GM19463 (cell line): Measurements from ENCODE around the gene PLB1.

ENCODE experiments used
- ATAC-seq: cut with Tn5 transposase; IDR thresholded peaks from one replicate; pipeline ENCODE4 v1.9.1; 2021; ENCODE audit warnings: mild to moderate bottlenecking, moderate library complexity; ENCODE audit not compliant: unreplicated experiment

PLB1 gene

GRCh38 chr2:28607730-28608499 is 112.1 kb downstream of the PLB1 start:
- ATAC-seq: no peak

DNA sequence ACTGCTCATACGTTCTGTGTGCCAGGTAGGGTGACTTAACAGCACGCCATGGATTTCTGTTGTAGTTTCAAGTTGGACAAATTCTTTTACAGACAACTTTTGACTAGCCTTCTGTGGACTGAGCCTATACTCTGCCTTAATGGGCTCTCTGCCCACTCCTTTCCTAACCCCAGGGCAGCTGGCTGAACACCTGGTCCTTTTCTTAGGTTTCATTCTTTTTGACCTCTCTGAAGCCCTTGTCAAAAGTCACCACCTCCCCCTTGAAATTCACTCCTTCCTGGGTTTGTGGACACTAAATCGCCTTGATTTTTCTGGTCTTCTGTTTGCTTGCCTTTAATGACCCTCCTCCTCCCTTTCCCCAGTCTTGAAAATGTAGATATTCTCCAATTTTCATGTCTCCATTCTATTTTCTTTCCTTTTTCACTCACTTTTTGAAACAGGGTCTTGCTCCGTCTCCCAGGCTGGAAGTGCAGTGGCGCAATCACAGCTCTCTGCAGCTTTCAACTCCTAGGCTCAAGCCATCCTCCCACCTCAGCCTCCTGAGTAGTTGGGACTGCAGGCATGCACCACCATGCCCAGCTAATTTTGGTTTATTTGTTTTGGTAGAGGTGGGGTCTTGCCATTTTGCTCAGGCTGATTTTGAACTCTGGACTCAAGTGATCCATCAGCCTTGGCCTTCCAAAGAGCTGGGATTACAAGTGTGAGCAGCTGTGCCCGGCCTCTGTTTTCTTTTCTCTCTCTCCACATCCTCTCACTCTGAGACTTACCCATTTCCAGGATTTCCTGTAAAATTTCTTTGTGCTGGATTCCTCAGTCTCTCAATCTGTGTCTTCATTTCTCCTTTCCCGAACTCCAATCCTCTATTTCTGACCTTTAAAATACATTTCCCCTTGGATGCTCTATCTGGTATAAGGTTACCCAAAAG is 112.9 kb downstream of the PLB1 start:
- no peak for ATAC-seq

- ATAC-seq: peak; percentile 70
Measured at GRCh38 chr2:28610583-28611201, 114.8 kb downstream of the PLB1 start.

DNA sequence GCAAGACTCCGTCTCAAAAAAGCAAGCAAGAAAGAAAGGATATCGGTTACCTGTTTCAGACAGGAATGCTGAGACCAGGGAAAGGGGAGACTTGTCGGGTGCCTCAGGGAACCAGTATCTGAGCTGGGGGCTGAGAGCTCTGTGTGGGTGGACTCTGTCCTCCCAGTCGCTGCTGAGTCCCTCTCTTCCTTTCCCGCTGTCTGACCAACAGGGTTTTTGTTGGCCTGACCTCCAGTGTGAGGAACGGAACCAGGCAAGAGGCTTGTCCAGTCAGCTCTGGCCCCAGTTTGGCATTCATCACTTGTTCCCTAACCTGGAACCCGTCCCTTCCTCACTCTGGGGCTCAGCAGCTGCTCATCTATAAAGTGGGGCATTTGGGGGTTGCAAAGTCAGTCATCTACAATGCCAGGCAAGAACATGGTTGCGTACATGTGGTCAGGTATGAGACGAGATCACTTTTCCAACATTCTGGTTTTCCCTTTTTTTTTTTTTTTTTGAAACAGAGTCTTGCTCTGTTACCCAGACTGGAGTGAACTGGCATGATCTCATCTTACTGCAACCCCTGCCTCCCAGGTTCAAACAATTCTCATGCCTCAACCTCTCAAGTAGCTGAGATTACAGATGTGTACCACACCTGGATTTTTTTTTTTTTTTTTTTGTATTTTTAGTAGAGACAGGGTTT is 116.4 kb downstream of the PLB1 start:
- no peak for ATAC-seq

- ATAC-seq: no peak
Measured at GRCh38 chr2:28613186-28613585, 117.3 kb downstream of the PLB1 start.

- ATAC-seq: no peak
Measured at GRCh38 chr2:28613633-28614501, 118.0 kb downstream of the PLB1 start.

DNA sequence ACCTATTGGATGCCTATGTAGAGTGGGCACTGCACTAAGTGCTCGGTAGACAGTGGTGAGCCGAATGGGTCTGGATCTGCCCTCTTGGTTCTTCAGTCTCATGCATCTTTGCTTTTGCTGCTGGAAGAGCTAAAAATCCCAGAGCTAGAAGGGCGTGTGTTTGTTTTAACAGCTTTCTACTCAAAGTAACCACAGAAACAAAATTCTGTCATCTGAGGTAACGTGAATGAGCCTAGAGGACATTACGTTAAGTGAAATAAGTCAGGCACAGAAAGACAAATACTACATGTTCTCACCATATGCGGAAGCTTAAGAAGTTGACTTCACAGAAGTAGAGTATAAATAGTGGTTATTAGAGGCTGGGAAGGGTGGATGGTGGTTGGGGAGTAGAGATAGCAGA is 119.8 kb downstream of the PLB1 start:
- no peak for ATAC-seq

GRCh38 chr2:28616396-28616999 is 120.6 kb downstream of the PLB1 start:
- ATAC-seq: no peak

- no peak for ATAC-seq
Measured at GRCh38 chr2:28617502-28618184, 121.8 kb downstream of the PLB1 start.

GRCh38 chr2:28618221-28619141 is 122.6 kb downstream of the PLB1 start:
- ATAC-seq: no peak

DNA sequence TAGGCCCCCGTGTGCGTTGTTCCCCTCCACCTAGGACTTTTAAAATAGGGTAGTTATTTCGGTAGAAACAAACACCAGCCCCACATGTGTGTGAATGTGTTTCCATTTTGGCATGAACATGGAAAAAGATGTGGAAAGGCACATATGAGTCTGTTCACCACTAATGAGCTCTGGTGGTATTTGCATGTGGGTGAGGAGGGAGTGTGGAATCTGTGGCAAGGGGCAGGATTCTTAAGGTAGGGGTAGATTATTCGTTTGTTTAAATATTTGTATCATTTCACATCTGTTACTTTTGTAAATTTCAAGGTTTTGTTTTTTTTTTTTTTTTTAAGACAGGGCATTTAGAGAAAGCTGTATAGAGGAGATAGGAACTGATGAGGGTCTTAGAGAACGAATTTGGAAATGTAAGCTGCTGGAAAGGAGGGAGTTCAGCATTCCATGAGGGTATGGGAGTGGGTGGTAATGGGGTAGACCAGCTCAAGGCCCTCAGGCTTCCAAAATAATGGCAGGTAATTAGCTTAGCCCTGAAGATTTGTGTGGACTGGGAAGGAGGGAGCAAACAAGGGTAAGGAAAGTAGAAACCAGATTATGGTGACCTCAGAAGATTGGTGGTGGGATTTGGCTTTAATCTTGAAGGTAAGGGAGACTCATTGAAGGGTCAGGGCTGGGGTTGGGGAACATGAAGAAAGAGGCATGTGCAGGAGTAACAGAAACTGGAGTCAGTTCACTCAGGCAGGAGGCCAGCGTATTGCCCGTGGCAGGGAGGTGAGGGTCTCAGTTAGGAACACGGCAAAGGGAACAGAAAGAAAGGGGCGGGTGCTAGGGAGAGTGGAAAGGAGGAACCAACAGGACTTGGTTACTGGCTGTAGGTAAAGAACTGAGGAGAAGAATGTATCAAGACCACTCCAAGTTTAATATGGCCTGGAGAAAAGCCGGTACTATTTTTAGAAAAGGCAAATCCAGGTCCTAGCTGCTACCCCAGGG is 123.6 kb downstream of the PLB1 start:
- ATAC-seq: no peak

DNA sequence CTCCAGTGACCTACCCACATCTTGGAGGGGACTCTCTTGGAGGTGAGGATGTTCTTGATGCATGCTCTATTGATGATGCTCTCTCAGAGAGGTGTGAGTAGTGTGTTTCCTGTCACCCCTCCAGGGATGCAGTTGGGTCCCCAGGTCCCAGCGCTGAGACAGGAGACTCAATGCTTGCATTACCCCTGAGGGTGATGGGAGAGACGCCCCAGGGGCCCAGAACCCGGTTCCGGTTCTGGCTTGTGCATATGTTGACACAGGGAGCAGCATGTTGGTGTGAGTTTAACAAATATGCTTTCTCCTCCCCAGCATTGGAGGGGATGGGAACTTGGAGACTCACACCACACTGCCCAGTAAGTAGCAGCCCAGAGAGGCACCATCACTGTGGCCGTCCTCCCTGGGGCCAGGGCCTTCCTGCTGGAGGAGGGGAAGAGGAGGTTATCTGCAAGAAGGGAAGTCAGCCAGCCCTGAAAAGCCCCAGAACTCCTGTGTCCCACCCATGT is 124.5 kb downstream of the PLB1 start:
- no peak for ATAC-seq

DNA sequence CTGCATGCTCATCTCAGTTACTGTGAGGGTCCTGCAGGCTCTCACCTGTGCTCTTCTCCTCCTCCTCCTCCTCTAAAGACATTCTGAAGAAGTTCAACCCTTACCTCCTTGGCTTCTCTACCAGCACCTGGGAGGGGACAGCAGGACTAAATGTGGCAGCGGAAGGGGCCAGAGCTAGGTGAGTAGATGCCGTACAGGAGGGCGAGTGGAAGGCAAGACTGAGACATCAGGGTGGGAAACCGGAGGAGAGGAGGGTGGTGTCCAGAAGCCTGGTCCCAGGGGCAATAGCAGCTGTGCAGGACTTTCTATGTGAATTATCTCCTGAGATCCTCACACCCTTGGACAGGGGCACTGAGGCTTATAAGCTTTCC is 124.9 kb downstream of the PLB1 start:
- no peak for ATAC-seq

- no peak for ATAC-seq
Measured at GRCh38 chr2:28621172-28622100, 125.6 kb downstream of the PLB1 start.

- ATAC-seq: no peak
Measured at GRCh38 chr2:28622101-28622499, 126.2 kb downstream of the PLB1 start.
